HG02571 (cell line): ENCODE results near the gene TPM4.
"Not testable (repeated sequence)": the region's sequence is repeated elsewhere in the genome, so short reads cannot be mapped to it uniquely, and the experiment has no call there.

Experiments used
- ATAC-seq: cut with Tn5 transposase; IDR thresholded peaks from one replicate; pipeline ENCODE4 v1.9.1; 2021; ENCODE audit warnings: mild to moderate bottlenecking, moderate library complexity; ENCODE audit not compliant: unreplicated experiment

The TPM4 gene

DNA sequence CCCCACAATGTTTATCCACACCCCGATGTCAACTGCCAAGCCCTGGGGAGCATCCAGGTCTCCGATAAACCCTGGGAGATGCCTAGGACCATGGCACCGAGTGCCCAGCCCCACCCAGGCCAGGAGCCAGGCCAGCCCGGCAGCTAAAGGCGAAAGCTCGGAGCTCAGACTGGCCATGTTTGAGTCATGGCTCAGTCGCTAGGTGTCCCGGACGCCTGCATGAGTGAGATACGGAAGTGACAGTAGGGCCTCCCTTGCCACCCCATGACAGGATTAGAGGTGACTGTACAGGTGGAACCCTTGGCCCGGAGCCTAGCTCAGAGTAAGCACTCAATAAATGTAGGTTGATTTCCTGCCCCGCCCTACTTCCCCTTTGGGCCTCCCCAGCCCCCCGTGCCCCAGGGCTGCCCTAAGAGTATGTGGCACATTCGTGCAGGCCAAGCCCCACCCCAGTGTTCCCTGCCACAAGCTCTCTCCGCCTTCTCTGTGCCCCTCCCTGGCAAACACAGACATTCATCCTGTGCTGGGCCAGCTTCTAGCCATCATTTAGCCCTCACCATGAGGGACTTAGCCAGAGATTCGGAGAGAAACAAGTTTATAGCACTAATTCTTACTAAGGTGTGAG lies 5.8 kb upstream of the TPM4 start:
- no peak for ATAC-seq

DNA sequence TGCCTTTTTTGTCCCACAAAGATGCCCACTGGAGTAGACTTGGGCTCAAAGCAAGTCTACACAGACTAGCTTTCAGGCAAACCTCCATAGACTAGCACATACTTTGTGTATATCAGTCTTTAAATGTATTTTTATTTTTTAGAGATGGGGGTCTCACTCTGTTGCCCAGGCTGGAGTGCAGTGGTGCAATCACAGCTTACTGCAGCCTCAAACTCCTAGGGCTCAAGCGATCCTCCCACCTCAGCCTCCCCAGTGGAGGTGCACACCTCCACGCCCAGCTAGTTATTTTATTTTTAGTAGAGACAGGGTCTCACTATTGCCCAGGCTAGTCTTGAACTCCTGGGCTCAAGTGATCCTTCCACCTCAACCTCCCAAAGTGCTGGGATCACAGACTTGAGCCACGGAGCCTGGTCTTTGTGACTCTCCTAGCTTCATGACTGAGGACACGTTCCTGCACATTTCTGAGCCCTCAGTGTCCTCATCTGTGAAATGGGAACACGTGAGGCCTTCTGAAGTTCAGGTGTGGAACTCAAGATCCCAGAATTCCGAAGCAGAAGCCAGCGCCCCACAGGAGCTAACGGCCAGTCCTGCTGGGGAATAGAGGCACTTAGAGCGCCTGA lies 5.1 kb upstream of the TPM4 start:
- ATAC-seq, result no peak

DNA sequence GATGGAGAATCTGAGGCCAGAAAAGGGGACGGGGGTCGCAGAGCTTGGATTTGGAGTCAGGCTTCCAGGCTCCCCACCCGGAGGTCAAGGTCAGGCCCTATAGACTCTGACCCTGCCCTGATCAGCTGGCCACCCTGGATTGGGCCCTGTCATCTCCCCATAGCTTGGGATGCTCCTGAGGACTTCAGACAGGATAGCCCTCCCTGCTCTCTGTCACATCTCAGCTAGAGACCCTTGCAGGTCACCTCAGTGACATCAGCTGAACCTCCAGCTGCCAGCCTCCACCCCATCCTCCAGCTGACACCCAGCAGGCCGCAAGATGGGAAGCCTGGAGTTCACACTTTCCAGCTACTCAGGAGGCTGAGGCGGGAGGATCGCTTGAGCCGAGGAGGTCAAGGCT lies 2.8 kb upstream of the TPM4 start:
- no peak for ATAC-seq

DNA sequence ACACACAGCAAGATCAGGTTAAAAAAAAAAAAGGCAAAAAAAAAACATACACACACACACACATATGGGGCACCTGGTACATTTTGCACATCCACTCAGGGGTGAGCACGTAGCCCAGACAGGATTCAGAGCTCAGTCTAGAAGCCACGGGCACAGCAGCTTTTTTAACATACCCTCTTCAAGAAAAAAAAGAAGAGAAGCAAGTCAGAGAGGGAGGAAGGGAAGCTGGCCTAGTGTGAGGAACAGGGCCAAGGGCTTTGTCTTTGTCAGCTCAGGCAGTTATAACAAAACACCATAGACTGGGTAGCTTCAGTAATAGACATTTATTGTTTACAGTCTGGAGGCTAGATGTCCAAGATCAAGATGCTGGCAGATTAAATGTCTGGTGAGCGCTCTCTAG lies 2.3 kb upstream of the TPM4 start:
- no peak for ATAC-seq

DNA sequence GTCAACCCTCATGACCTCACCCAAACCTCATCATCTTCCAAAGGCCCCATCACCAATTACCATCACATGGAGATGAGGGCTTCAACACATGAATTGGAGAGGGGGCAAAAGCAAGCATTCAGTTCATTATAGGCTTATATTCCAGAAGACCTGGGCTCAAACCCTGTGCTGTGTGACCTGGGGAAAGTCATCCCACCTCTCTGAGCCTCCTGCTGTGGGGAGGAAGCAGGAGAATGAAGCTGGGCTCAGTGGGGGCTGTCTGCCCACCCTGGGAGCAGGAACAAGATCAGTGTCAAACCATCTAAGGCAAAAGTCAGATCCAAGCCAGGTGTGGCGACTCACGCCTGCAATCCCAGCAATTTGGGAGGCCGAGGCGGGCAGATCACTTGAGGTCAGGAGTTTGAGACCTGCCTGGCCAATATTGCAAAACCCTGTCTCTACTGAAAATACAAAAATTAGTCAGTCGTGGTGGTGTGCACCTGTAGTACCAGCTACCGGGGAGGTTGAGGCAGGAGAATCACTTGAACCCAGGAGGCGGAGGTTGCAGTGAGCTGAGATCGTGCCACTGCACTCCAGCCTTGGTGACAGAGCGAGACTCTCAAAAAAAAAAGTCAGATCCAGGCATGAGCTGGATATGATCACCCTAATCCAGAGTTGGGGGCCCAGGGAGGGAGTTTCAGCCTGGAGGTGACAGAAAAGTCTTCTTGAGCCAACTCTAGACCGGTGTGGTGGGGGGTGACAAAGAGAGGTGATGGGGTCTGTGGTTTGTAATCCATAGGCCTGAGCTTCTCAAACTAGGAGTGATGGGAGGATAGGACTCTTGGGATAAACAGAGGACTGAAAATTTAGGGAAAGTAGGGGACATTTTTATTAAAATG lies 1.6 kb upstream of the TPM4 start:
- ATAC-seq, result no peak

DNA sequence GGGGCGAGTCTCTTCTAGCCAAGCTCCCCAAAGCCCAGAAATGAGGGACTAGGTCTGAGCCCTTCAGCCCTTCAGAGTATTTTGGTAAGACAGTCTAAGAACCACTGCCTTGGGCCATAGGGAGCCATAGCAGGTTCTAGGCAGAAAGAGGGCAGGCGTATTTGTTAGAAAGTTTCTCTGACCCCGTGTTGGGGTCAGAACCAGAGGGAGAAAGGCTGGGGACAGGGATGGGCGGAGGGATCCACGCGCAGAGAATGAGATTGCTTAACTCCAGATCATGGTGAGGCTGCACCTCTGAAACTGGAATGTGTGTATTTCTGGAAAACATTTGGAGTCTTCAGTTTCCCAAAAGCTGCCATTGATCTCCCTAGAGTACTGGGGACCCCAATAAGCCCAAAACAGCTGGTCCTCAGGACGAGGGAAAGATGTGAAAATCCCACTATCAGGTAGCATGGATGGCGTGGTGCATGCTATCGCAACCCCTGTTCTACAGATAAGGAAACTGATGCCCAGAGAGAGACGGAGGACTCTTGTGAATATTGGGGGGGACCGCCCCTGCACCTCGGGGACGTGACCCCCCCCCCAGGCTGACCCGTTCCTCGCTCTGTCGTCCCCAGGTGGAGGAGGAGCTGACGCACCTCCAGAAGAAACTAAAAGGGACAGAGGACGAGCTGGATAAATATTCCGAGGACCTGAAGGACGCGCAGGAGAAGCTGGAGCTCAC lies 703 bp upstream of the TPM4 start:
- no peak for ATAC-seq

DNA sequence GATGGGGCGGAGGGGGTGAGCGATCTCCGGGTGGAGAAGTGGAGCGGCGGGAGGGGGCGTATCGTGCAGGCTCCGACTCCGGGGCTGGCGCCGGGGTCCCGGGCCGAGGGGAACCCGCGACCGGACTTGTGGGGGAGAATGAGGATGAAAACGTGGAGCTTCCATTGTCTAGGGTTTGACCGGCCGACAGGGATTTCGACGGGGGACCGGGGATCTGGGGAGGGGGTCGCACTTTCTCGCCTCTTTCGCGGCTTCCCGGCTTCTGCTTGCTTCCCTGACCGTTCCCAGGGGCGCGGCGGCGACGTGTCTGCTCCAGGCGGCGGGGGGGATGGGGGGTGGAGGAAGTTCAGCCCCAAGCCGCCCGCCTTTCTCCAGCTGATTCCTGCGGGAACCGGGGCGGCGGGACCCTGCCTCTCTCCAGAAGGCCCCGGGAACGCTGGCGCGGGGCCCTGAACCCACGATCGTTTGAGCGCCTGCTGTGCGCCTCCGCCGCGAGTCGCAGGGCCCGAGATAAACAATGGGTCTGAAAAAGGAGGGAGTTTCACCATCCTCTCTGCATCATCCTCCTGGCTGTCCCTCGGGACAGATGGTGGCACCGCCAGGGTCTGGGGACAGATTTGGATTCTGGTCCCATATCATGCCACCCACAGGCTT lies 790 bp downstream of the TPM4 start:
- no peak for ATAC-seq

DNA sequence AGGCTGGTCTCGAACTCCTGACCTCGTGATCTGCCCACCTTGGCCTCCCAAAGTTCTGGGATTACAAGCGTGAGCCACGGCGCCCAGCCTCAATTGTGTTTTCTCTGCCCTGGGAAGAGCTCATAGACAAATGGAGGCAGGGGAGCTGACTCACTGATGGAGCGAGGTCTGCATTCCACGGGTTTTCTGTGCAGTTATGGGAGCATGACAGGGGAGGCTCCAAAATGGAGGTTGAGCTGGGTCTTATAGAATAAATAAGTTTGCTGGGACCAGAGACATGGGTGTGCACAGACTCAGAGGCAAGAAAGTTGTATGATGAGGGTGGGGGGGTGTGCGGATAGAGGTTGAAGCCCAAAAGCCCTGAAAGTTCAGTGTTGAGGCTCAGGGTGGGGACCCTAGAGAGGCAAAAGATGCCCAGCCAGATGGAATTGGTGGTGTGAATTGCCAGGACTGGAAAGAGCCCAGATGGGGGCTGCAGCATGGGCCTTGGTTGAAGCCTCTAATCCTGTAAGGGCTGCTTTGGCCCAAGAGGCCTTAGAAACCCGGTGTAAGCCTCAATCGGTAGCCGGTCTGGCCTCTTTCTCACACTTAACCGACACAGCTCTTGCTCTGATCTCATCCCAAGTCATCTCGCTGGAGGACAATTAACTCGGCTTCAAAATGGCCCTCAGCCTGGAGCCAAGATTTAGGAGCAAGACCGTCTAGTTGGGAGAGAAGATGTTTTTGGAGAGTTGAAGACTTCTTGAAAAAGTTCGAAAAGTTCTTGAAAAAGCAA lies 1.9 kb downstream of the TPM4 start:
- ATAC-seq, result no peak

DNA sequence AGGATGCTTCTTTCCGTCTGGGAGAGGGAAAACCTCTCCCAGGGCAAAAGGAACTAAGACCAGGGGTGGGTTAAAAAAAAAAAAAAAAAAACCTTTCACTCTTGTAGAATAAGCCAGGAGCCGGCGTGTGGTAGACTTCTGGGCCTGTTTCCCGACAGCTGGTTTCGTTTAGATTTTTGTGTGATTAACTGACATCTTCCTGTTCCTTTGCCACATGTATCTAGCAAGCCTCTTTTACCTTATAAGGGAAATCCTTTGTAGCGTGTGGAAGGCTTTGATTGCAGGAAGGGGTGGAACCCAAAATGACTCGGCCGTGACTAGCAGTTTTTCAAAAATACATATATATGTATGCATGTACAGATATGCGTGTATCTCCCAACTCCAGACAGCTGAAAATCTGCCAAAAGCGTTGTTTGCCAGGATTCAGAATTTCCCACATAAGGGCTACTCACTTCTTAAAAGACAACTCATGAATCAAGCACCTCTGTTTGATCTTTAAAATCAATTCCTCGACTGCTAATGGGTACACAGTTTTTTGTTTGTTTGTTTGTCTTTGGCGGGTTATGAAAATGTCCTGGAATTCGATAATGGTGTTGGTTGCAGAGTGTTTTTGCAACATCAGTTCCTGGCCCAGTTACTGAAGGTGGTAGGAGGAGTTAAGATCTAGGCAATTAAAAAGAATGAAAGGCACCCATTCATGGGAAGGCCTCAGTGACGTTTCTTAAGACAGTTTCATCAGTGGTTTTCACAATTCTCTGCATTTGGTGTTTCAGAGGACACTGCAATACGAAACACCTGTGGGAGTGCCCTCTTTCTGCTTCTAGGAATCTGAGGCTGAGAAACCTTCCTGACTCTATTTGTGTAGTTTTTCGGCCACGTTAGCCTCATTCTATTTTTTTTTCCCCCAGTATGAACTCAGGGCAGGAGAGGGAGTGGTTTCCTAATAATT lies 2.7 kb downstream of the TPM4 start:
- ATAC-seq, result no peak

DNA sequence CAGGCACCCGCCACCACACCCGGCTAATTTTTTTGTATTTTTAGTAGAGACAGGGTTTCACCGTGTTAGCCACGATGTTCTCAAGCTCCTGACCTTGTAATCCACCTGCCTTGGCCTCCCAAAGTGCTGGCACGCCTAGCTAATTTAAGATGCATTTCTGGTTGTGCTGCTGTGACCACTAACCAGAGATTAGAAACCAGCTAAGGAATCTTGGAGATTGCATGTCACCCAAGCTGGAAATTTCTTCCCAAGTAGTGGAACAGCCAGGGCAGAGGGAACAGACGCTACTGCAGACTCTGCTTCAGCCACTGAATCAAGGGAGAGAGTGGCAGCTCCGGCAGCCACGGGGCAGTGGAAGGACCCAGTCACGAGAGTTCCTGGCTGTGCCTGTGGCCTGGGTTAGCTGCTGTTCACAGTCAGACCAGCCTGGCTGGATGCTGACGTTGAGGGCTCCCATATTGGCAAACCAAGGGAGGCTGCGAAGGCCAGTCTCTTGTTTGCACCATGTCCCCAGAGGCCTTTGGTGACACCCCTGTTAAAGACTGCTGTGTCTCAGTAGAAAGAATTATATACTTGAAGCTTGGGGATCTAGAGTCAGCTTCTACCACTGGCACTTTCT lies 7.9 kb downstream of the TPM4 start:
- ATAC-seq, result no peak

DNA sequence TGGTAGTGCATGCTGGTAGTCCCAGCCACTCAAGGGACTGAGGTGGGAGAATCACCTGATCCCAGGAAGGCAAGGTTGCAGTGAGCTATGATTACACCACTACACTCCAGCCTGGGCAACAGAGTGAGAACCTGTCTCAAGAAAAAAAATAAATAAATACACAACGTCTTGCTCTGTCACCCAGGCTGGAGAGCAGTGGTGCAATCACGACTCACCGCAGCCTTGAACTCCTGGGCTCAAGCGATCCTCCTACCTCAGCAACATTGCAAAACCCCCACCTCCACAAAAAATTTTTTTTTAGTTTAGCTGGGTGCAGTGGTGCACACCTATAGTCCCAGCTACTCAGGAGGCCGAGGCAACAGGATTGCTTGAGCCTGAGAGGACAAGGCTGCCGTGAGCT lies 8.8 kb downstream of the TPM4 start:
- ATAC-seq, result no peak

DNA sequence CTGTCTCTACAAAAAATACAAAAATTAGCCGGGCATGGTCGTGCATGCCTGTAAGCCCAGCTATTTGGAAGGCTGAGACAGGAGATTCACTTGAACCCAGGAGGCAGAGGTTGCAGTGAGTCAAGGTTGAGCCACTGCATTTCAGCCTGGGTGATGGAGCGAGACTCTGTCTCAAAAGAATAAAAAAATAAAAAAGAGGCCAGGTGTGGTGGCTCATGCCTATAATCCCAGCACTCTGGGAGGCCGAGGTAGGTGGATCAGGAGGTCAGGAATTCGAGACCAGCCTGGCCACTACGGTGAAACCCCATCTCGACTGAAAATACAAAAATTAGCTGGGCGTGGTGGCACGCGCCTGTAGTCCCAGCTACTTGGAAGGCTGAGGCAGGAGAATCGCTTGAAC lies 11.1 kb downstream of the TPM4 start:
- not testable (repeated sequence) for ATAC-seq

DNA sequence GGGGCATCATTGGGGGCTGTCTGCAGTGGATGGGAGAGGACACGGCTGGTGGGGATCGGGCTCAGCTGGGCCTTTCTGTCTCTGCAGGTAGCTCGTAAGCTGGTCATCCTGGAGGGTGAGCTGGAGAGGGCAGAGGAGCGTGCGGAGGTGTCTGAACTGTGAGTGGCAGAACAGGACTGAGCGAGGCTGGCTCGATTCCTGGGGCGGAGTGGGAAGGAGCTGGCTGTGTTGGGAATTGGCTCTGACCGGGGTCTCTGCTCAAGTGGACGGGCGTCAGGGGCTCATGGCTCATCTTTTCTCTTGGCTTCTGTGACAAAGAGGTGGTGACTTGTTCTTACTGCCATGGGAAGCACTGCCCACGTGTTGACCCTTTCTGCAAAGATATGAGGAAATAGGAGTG lies 11.6 kb downstream of the TPM4 start:
- no peak for ATAC-seq

DNA sequence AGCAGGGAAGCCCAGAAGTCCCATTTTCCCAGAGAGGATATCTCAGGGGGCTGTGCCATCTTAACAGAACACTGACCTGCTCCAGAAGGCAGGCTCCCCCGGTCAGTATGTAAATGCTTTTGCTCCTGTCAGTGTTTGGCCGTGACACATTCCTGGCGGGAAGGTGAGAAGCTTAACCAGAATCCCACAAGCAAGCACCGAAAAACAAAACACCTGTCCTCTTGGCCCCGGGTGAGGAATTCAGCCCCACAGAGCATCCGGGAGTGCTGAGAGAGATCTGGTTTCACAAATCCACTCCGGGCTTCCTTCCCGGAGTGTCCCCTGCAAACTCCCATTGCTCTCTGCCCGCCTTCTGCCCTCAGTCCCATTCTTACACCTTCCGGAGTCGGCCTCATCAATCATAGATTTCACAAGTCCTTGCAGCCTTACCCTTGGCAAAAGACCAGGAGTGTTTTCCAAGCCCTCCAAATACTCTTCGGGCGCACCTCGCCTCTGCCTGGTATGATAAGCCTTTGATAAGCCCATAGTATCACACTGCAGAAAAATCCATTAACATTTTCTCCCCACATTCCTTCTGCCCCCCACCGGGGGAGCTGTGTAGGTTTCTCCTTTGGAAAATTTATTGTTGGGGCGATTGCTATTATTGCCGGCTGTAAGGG lies 12.2 kb downstream of the TPM4 start:
- ATAC-seq, result no peak

DNA sequence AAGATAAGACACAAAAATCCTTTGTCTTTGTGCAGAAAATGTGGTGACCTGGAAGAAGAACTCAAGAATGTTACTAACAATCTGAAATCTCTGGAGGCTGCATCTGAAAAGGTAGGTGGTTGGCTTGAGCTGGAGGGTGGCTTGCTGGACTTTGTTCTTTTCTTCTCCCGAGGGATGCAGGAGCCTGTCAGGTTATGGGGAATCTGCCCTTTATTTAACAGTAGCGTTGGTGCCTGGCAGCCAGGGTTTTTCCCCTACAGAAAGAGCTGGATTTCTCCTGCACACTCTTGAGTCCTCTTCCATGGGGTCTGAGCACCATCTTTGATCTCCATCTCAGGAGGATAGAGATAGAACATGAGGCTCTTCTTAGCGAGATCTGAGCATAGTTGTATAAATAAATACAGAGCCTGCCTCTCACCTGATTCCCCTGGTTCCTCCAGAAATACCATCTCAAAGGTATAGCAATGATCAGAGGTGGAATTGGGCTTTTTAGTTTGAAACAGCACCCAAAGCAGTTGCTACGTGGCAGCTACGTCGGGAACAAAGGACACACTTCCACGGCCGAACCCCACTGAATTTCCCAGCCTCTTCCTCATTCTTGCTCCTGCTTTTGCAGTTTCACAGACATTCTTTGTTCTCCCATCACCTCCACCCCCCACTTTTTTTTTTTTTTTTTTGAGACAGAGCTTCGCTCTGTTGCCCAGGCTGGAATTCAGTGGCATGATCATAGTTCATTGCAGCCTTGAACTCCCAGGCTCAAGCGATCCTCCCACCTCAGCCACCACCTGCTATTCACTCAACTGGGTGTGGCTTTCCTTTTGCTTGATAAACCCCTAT lies 12.9 kb downstream of the TPM4 start:
- ATAC-seq, result no peak

DNA sequence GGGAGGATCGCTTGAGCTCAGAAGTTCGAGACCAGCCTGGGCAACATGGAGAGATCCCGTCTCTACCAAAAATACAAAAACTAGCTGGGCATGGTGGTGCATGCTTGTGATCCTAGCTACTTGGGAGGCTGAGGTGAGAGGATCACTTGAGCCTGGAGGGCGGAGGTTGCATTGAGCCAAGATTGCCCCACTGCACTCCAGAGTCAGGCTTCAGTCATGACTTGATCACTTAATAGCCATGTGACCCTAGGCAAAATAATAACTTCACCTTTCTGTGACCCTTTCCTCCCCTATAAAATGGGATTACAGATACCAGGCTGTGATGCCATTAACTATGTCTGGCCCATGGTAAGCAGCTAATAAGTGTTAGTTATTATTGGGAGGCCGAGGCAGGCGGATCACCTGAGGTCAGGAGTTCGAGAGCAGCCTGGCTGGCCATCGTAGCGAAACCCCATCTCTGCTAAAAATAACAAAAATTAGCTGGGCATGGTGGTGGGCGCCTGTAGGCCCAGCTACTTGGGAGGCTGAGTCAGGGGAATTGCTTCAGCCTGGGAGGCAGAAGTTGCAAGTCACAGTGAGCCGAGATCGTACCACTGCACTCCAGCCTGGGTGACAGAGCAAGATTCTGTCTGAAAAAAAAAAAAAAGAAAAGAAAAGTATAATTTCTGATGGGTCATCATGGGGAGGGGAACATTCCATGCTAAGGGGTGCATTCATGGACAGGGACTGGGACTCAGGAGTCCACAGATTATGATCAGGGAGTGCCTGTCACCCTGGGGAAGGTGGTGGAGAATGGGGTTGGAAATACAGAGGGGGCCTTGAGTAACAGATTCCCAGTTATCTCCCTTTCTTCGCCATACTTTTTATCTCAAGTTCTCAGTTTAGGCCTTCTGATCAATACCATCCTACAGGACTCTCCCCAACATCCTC lies 15.5 kb downstream of the TPM4 start:
- ATAC-seq, result no peak
